ENCODE measurements around the gene TRPM1.

The TRPM1 gene

DNA sequence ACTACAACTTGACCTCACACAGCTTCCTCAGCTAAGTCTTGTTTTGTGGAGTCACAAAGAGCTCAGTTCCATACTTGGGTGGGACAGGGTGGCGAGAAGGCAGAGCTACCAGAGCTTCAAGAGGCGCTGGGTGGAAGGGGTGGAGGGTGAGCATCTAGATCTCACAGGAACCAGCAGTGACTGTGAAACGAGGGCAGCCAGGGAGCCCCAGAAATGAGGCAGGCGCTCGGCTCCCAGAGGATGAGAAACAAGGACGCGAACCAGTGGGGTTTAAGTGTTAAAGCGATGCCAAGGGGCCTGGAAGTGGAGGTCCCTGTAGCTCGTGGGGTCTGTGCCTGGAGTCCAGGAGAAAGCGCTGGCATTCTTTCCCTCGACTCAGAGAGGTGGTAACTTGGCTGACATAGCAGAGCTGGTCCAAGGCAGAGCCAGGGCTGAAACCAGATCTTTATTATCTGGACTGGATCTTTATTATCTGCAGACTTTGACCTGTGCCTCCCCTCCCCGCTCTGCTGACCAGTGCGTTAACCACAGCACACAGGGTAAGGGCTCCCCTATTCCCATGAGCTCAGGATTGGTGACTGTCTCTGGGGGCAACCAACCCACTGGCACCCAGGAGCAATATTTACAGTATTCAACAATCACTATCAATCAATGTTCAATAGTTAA lies 26.2 kb upstream of the TRPM1 start:
- no peak overlapping the region for H3K4me3 ChIP-seq (ENCODE audit: low read length in 2 of 2)
- H3K9ac ChIP-seq (ENCODE audit: low read depth in 1 of 2, low read length in 2 of 2) = no peak overlapping the region
- H3K36me3 ChIP-seq (ENCODE audit: control insufficient read depth in 2 of 2, insufficient read depth in 2 of 2, low read length in 2 of 2) = no peaks in the 10 kb centered on the region
- H3K27me3 ChIP-seq (ENCODE audit: control insufficient read depth in 2 of 2, insufficient read depth in 2 of 2, low read length in 2 of 2) = no peaks in the 10 kb centered on the region
- H3K27ac ChIP-seq (ENCODE audit: low read depth in 2 of 2, low read length in 2 of 2) = no peak overlapping the region
- H3K9me3 ChIP-seq (ENCODE audit: control insufficient read depth in 2 of 2, low read length in 2 of 2) = no peaks in the 10 kb centered on the region
- H3K4me1 ChIP-seq (ENCODE audit: control insufficient read depth in 2 of 2, insufficient read depth in 2 of 2, low read length in 2 of 2) = peaks cover 0 to 3% of the 10 kb centered on the region in 2 donors

DNA sequence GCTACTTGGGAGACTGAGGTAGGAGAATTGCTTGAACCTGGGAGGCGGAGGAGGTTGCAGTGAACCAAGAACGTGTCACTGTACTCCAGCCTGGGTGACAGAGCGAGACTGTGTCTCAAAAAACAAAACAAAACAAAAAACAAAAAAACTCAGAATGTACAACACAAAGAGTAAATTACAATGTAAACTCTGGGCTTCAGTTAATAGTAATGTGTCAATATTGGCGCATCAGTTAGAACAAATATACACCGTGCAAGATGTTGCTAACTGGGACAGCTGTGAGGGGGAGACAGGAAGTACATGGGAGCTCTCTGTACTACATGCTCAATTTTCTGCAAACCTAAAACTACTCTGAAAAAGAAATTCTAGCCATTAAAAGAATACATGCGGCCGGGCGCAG lies 23.5 kb upstream of the TRPM1 start:
- Histone ChIP-seq H3K4me3 (ENCODE audit: low read length in 2 of 2) (no peak overlapping the region), H3K36me3 (ENCODE audit: control insufficient read depth in 2 of 2, insufficient read depth in 2 of 2, low read length in 2 of 2) (no peaks in the 10 kb centered on the region), H3K27ac (ENCODE audit: low read depth in 2 of 2, low read length in 2 of 2) (no peak overlapping the region), H3K4me1 (ENCODE audit: control insufficient read depth in 2 of 2, insufficient read depth in 2 of 2, low read length in 2 of 2) (peaks cover 0 to 3% of the 10 kb centered on the region in 2 donors), H3K27me3 (ENCODE audit: control insufficient read depth in 2 of 2, insufficient read depth in 2 of 2, low read length in 2 of 2) (no peaks in the 10 kb centered on the region), H3K9me3 (ENCODE audit: control insufficient read depth in 2 of 2, low read length in 2 of 2) (no peaks in the 10 kb centered on the region), H3K9ac (ENCODE audit: low read depth in 1 of 2, low read length in 2 of 2) (no peak overlapping the region)

DNA sequence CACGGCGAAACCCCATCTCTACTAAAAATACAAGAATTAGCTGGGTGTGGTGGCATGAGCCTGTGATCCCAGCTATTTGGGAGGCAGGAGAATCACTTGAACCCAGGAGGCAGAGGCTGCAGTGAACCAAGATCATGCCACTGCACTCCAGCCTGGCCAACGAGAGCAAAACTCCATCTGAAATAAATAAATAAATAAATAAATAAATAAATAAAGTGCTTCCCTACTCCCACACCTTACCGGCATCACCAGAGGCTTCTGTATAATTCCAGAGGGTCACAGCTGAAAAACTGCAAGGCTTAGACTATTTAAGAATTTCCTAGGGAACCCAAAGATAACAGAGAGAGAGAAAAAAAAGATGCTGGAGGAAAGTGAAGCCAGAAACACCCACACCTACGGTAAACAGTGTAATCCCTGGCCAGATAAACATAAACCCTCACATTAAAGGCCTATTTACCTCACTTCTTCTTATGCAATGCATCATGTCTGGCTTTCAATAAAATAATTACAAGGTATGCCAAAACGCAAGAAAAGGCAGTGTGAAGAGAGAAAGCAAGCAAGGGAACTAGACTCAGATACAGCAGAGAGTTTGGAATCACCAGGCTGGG lies 15.0 kb upstream of the TRPM1 start:
- Histone ChIP-seq H3K9me3 (ENCODE audit: control insufficient read depth in 2 of 2, low read length in 2 of 2) (no peaks in the 10 kb centered on the region), H3K36me3 (ENCODE audit: control insufficient read depth in 2 of 2, insufficient read depth in 2 of 2, low read length in 2 of 2) (no peaks in the 10 kb centered on the region), H3K27ac (ENCODE audit: low read depth in 2 of 2, low read length in 2 of 2) (no peak overlapping the region), H3K27me3 (ENCODE audit: control insufficient read depth in 2 of 2, insufficient read depth in 2 of 2, low read length in 2 of 2) (no peaks in the 10 kb centered on the region), H3K4me1 (ENCODE audit: control insufficient read depth in 2 of 2, insufficient read depth in 2 of 2, low read length in 2 of 2) (no peaks in the 10 kb centered on the region), H3K9ac (ENCODE audit: low read depth in 1 of 2, low read length in 2 of 2) (no peak overlapping the region), H3K4me3 (ENCODE audit: low read length in 2 of 2) (no peak overlapping the region)

DNA sequence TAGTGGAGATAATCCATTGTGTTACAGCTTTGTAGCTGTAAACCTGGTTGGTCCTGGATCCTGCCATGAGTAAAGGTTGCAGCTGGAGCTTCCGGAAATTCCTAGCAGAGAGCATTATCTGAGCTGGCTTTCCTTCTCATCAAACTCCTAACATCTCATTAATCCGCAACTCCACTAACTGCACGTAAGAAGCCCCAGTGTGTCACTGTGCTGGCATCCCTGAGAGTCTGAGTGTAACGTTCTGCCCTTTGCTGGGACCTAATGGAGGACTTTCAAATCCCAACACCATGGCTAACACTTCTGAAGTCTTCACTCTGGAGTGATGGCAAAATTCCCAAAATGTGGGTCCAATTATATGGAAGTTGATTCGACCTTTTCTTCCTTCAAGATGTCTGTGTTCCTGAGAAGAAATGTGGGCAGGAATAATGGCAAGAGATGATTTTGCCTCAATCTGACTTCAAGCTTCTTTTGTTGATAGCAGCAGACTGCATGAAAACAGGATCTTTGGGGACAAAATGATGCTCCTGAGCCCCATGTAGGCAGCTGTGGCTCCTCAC lies 9.6 kb upstream of the TRPM1 start:
- H3K4me3 ChIP-seq (ENCODE audit: low read length in 2 of 2) = no peak overlapping the region
- no peaks in the 10 kb centered on the region for H3K27me3 ChIP-seq (ENCODE audit: control insufficient read depth in 2 of 2, insufficient read depth in 2 of 2, low read length in 2 of 2)
- no peaks in the 10 kb centered on the region for H3K9me3 ChIP-seq (ENCODE audit: control insufficient read depth in 2 of 2, low read length in 2 of 2)
- H3K36me3 ChIP-seq (ENCODE audit: control insufficient read depth in 2 of 2, insufficient read depth in 2 of 2, low read length in 2 of 2) = no peaks in the 10 kb centered on the region
- H3K9ac ChIP-seq (ENCODE audit: low read depth in 1 of 2, low read length in 2 of 2) = no peak overlapping the region
- H3K27ac ChIP-seq (ENCODE audit: low read depth in 2 of 2, low read length in 2 of 2) = no peak overlapping the region
- no peaks in the 10 kb centered on the region for H3K4me1 ChIP-seq (ENCODE audit: control insufficient read depth in 2 of 2, insufficient read depth in 2 of 2, low read length in 2 of 2)

DNA sequence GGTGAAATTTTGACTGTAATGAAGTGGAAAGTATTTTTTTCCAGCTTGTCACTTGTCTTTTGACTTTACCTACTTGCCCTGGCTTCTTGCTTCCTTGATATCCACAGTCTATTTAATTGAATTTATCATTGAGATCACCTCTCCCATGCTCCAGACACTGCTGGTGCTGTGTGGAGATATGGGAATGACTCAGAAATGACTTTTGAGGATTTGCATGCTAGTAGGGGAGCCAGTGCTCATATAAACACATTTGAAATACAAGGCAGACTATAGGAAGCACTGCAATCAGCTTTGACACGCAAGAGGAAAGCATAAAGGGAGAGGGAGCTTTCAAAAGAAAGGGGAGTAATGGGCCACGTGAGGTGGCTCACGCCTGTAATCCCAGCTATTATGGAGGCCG lies 7.3 kb upstream of the TRPM1 start:
- Histone ChIP-seq H3K9me3 (ENCODE audit: control insufficient read depth in 2 of 2, low read length in 2 of 2) (no peaks in the 10 kb centered on the region), H3K36me3 (ENCODE audit: control insufficient read depth in 2 of 2, insufficient read depth in 2 of 2, low read length in 2 of 2) (no peaks in the 10 kb centered on the region), H3K4me3 (ENCODE audit: low read length in 2 of 2) (no peak overlapping the region), H3K4me1 (ENCODE audit: control insufficient read depth in 2 of 2, insufficient read depth in 2 of 2, low read length in 2 of 2) (no peaks in the 10 kb centered on the region), H3K27me3 (ENCODE audit: control insufficient read depth in 2 of 2, insufficient read depth in 2 of 2, low read length in 2 of 2) (no peaks in the 10 kb centered on the region), H3K9ac (ENCODE audit: low read depth in 1 of 2, low read length in 2 of 2) (no peak overlapping the region), H3K27ac (ENCODE audit: low read depth in 2 of 2, low read length in 2 of 2) (no peak overlapping the region)

DNA sequence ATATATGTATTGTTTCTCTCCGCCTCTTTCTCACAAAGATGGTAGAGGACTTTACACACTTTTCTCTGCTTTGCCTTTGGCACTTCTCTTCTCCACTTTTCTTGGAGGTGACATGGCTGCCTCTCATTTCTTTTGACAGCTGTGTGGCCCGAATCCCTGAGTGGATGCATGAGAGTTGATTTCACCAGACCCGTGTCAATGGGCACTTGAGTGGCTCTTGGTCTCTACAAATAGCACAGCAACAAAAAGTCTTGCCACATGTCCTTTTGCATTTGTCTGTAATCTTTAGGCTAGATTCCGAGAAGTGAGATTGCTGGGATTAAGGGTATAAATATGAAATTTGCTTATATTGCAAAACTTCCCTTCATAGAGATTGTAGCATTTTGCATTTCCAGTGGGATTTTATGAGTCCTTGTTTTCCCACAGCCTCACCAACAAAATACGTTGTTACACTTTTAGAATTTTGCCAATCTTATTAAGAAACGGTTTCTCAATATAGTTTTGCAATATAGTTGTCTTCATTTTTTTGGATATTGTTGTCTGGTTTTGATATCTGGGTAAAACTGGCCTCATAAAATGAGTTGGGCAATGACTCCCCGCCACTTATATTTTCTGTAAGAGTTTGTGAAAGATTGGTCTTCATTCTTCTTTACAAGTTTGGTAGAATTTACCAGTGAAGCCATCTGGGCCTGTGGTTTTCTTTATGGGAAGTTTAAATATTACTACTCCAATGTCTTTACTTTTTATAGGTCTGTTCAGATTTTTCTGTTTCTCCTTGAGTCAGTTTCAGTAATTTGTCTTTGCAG lies 5.2 kb upstream of the TRPM1 start:
- H3K27ac ChIP-seq (ENCODE audit: low read depth in 2 of 2, low read length in 2 of 2) = no peak overlapping the region
- H3K4me3 ChIP-seq (ENCODE audit: low read length in 2 of 2) = no peak overlapping the region
- H3K36me3 ChIP-seq (ENCODE audit: control insufficient read depth in 2 of 2, insufficient read depth in 2 of 2, low read length in 2 of 2) = no peaks in the 10 kb centered on the region
- H3K4me1 ChIP-seq (ENCODE audit: control insufficient read depth in 2 of 2, insufficient read depth in 2 of 2, low read length in 2 of 2) = no peaks in the 10 kb centered on the region
- no peaks in the 10 kb centered on the region for H3K27me3 ChIP-seq (ENCODE audit: control insufficient read depth in 2 of 2, insufficient read depth in 2 of 2, low read length in 2 of 2)
- H3K9me3 ChIP-seq (ENCODE audit: control insufficient read depth in 2 of 2, low read length in 2 of 2) = no peaks in the 10 kb centered on the region
- no peak overlapping the region for H3K9ac ChIP-seq (ENCODE audit: low read depth in 1 of 2, low read length in 2 of 2)

DNA sequence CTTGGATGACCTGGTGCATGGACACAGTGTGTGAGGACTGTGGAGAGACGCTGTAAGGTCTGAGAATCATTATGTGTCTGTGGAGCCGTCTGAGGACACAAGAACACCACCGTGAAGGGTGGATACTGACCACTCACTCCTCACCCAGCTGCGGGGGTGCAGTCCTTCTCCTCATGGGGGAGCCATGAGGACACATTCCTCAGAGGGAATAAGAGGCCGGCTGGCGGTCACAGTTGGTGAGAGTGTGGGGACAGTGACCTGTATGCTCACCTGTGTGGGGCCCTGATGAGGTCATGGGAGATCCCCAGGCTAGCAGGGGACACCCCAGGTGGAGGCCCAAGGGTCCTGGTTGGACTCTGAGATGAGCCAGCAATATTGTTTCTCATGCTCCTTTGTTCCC lies 2.5 kb upstream of the TRPM1 start:
- H3K36me3 ChIP-seq (ENCODE audit: control insufficient read depth in 2 of 2, insufficient read depth in 2 of 2, low read length in 2 of 2) = no peaks in the 10 kb centered on the region
- H3K9me3 ChIP-seq (ENCODE audit: control insufficient read depth in 2 of 2, low read length in 2 of 2) = no peaks in the 10 kb centered on the region
- no peaks in the 10 kb centered on the region for H3K27me3 ChIP-seq (ENCODE audit: control insufficient read depth in 2 of 2, insufficient read depth in 2 of 2, low read length in 2 of 2)
- H3K4me3 ChIP-seq (ENCODE audit: low read length in 2 of 2) = no peak overlapping the region
- H3K4me1 ChIP-seq (ENCODE audit: control insufficient read depth in 2 of 2, insufficient read depth in 2 of 2, low read length in 2 of 2) = no peaks in the 10 kb centered on the region
- no peak overlapping the region for H3K27ac ChIP-seq (ENCODE audit: low read depth in 2 of 2, low read length in 2 of 2)
- no peak overlapping the region for H3K9ac ChIP-seq (ENCODE audit: low read depth in 1 of 2, low read length in 2 of 2)

DNA sequence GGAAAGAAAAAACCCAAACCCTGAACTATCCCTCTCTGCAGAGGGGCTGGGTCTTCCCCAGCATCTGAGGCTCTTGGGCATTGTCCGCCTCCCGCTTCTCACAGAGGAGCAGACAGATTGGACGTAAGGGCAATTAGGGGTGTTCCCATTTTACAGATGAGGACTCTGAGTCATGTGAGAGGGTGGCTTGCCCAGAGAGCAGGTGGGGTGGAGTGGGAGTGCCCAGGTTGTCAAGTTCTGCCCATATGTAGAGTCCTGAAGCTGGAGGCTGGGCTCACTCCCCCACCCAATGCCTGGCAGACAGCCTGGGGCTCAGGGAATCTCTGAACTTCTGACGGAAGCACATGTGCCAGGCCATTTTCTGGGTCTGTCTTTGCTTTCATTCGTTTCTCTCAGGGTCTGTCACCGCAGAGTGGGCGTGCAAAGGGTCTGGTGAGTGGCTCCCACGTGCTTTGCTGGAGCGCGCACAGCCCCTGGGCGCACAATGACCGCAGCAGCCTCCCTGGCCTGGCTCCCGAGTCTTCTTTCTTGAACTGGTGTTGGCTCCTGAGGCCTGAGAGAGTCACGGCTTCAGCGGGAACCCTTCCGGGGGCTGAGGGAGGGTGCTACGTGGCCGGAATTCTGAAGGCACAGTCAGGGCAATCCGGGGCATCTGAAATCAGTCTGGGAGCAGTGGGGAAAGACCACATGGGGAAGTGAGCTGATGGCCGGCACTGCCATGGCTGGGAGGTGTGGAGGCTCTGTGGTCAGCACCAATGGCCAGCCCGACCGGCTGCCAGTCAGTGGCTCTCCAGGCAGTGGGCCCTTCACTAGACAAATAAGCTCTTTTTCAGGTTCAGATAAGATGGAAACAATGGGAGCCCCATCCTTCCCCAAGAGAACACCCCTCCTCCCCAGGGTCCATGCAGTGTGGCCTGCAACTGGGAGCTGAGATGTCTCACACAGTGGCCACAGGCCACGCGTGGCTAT lies 1.1 kb upstream of the TRPM1 start:
- H3K4me1 ChIP-seq (ENCODE audit: control insufficient read depth in 2 of 2, insufficient read depth in 2 of 2, low read length in 2 of 2) = no peaks in the 10 kb centered on the region
- H3K27me3 ChIP-seq (ENCODE audit: control insufficient read depth in 2 of 2, insufficient read depth in 2 of 2, low read length in 2 of 2) = no peaks in the 10 kb centered on the region
- H3K9me3 ChIP-seq (ENCODE audit: control insufficient read depth in 2 of 2, low read length in 2 of 2) = no peaks in the 10 kb centered on the region
- H3K4me3 ChIP-seq (ENCODE audit: low read length in 2 of 2) = no peak overlapping the region
- no peak overlapping the region for H3K9ac ChIP-seq (ENCODE audit: low read depth in 1 of 2, low read length in 2 of 2)
- no peak overlapping the region for H3K27ac ChIP-seq (ENCODE audit: low read depth in 2 of 2, low read length in 2 of 2)
- no peaks in the 10 kb centered on the region for H3K36me3 ChIP-seq (ENCODE audit: control insufficient read depth in 2 of 2, insufficient read depth in 2 of 2, low read length in 2 of 2)

DNA sequence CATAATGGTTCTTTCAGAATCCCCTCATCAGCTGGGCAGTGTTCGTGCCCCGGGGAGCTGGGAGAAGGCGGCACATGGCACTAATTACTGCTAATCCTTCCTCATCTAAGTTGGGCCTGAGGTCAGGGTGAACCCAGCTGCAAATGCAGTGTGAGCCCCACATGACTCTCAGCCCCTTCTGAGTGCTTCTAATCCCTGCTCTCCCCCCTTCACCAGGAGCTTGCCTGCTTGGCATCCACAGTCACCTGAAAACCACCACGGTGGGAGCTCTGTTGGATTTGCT lies 455 bp upstream of the TRPM1 start:
- Histone ChIP-seq H3K27ac (ENCODE audit: low read depth in 2 of 2, low read length in 2 of 2) (no peak overlapping the region), H3K9me3 (ENCODE audit: control insufficient read depth in 2 of 2, low read length in 2 of 2) (no peaks in the 10 kb centered on the region), H3K4me3 (ENCODE audit: low read length in 2 of 2) (no peak overlapping the region), H3K9ac (ENCODE audit: low read depth in 1 of 2, low read length in 2 of 2) (no peak overlapping the region), H3K27me3 (ENCODE audit: control insufficient read depth in 2 of 2, insufficient read depth in 2 of 2, low read length in 2 of 2) (no peaks in the 10 kb centered on the region), H3K4me1 (ENCODE audit: control insufficient read depth in 2 of 2, insufficient read depth in 2 of 2, low read length in 2 of 2) (no peaks in the 10 kb centered on the region), H3K36me3 (ENCODE audit: control insufficient read depth in 2 of 2, insufficient read depth in 2 of 2, low read length in 2 of 2) (no peaks in the 10 kb centered on the region)
